HG03378 (cell line): ENCODE data around the gene CPXM2.

ENCODE experiments used
- ATAC-seq: cut with Tn5 transposase; IDR thresholded peaks from one replicate; pipeline ENCODE4 v1.9.1; 2021; ENCODE audit warnings: mild to moderate bottlenecking, moderate library complexity; ENCODE audit not compliant: unreplicated experiment

CPXM2 gene

DNA sequence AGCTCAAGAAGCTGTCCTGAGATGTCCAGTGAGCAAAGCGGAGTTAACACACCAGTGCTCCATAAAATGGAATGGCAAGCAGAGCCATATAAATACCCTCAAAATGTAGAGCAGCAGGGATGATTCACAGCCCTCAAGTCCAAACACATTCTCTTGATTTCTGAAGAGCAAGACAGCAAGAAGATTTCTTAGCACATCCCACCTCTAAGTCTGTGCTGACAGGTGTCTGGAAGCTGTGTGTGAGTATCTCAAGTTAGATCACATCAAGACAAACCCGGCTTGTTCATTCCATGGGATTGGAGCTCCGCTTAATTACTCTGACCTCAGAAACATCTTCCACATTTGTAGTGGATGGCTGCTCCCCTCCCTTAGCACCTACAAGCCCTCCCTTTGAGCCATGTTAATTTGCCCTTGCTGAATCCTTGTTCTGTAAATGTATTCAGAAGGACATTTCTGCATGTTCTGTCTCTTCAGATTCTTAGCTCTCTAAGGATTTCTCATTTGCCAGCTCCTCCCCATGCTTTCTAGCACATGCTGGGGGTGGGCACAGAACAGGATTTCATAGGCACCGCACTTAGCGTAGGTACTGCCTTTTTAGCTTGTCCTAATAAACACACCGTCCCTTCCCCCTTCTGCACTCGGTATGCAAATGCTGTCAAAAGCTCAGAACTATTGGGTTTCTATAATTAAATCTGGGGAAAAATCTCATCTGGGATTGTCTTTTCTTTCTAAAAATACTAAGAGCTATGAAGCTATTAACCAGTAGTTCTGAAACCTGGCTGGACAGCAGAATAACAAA, 112.7 kb downstream of the CPXM2 start:
- no peak for ATAC-seq

DNA sequence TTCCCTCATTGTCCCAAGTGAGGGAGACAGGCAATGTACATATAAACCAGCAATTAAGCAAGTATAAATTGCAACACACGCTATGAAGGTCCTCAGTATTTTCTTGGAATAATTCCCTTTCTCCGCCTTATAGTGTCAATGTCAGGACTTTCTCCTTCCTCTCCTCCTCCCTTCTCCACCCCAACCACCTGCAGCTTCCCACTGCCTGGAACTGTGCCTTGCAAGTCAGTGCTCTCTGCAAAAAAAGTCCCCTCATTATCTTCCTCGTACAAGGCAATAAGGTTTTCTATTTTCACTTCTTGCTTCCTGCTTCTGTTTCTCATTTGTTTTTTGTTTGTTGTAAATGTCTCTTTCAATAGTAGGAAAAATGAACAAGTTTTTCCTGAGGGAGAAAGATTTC, 113.7 kb downstream of the CPXM2 start:
- no peak for ATAC-seq

GRCh38 chr10:123774132-123774742, 117.4 kb downstream of the CPXM2 start:
- no peak for ATAC-seq

DNA sequence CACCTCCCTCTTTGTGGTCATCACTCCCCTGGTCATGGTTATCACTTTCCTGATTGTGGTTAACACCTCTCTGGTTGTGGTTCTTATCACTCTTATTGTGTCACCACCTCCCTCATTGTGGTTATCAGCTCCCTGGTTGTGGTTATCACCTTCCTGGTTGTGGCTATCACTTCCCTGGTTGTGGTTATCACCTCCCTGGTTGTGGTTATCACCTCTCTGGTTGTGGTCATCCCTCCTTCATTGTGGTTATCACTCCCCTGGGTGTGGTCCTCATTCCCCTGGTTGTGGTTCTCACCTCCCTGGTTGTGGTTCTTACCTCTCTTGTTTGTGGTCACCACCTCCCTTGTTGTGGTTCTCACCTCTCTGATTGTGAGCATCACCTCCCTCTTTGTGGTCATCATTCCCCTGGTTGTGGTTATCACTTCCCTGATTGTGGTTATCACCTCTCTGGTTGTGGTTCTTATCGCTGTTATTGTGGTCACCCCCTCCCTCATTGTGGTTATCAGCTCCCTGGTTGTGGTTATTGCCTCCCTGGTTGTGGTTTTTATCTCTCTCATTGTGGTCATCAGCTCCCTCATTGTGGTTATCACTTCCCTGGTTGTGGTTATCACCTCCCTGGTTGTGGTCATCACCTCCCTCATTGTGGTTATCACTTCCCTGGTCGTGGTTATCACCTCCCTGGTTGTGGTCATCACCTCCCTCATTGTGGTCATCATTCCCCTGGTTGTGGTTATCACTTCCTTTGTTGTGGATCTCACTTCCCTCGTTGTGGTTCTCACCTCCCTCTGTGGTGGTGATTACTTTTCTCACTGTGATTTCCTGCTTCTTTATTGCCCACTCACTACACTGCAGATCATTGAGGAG, 118.7 kb downstream of the CPXM2 start:
- no peak for ATAC-seq

GRCh38 chr10:123771877-123772644, 119.5 kb downstream of the CPXM2 start:
- no peak for ATAC-seq

DNA sequence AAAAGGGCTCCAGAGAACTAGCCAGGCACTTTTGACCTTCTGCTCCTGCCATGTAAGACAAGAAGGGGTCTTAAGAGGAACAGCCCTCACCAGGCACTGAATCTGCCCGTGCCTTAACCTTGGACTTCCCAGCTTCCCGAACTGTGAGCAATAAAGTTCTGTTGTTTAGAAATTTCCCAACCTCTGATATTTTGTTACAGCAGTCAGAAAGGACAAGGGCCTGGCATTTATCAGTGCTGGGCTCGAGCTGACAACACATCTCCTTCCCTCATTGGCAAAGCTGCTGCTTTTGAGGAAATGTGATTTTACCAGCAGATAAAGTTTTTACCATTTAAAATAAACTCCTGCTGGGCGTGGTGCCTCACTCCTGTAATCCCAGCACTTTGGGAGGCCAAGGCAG, 122.0 kb downstream of the CPXM2 start:
- no peak for ATAC-seq

- ATAC-seq: no peak
These were observed 124.8 kb downstream of the CPXM2 start for GRCh38 chr10:123766761-123767160.

GRCh38 chr10:123766012-123766411, 125.6 kb downstream of the CPXM2 start:
- ATAC-seq: no peak

DNA sequence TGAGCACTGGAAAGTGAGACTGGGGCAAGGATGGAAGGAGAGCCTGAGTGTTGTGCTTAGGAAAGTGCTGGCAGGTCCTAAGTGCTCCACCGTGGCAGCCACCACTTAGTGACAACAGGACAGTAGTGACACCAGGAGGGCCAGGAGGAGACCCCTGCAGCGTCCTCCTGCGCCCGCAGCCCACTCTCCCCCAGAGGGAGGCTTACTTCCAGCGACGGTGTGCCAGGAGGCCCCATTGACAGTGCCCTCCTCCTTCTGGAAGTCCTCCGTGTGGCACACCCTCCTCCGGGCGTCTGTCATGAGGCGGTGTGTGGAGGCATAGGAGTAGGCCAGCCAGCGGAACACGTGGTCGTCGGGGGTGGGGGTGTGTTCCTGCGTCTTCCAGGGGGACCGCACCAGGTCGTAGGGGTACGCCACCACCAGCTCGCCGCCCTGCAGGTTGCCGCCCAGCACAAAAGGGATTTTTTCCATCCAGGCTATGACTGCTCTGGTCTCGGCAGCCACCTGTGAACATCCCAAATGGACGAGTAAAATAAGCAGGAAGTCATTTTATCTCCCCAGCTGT, 129.9 kb downstream of the CPXM2 start:
- no peak for ATAC-seq

DNA sequence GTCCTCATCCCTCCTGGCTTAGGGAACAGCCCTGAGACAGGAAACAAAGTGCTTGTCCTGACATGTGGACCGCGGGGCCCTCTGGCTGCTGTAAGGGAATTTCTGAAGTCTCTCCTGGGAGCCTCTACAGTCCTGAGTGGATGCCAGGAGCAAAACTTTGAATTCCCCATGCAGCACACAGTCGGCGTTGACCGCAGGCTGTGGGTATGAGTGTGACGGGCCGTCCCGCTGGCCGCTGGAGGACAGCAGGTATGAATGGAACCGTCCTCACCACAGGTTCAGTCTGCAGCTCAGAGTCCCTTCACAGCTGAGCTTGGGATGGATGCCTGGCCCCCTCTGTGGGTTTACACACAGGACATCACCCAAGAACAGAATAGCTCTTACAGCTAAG, 130.6 kb downstream of the CPXM2 start:
- ATAC-seq: no peak

DNA sequence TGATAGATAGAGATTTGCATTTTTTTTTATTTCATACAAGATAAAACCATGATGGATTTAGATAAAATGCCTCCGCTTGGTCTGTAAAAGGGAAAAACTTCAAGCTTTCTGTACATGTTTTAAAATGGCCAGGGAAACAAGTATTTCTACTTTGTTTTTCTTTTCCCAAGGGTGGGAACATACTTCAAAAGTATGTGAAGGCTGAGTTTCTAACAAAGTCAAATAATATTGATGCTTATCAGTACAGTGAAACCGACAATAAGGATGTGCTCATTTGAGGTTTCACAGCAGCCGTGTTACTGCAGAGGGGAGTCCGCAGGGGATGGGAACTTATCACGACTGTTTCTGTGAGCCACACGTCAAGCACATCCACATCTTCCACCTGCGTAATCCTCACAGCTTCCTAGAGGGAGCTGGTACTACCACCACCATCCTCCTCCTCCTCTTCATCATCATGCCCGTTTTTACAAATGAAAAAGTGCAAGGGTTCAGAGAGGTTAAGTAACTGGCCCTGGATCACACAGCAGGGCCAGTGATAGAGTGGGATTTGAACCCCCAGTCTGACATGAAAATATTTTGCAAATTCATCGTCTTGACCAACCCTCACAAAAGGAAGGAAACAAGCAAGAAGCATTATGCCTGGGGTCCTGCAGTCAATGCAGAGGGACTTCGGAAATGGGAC, 131.1 kb downstream of the CPXM2 start:
- ATAC-seq: no peak

DNA sequence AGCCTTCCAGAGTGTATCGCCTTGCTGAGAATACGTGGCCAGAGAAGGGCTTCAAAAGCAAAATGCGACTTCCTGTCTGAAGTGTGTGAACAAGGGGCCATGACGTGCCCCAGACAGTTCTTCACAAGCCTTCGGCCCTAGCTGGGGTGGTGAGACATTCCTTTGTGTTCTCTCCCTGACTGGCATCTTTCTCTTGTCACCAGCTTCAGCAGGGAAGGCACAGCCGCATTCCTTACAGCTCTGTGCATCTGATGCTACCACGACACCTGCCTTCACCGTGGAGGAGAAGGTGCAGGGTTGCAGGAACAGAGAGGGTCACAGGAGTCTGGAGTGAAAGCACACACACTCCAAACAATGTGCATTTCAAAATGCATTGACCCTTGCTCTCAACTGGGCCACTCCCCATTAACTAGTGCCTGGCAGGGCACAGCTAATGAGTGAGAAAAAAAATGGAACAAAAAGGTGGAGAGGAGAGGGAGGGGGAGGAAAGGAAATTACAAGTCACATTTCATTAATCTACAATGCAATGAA, 132.0 kb downstream of the CPXM2 start:
- ATAC-seq: no peak

GRCh38 chr10:123759041-123759440, 132.6 kb downstream of the CPXM2 start:
- no peak for ATAC-seq

DNA sequence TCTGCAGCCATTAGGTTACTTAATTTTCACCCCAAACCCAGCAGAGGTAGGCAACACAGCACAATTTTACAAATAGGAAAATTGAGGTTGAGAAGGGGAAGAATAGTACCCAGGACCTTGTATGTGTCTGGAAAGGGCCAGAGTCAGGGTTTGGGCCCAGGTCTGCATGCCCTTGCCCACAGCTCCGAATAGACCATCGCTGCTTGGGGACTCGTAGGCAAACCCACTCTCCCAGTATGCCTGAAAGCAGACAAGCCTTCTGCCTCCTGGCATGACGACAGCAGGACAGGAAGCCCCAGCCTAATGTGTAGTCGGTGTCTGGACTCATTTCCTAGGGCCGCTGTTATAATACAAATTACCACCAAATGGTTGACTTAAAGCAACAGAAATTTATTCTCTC, 133.8 kb downstream of the CPXM2 start:
- no peak for ATAC-seq

DNA sequence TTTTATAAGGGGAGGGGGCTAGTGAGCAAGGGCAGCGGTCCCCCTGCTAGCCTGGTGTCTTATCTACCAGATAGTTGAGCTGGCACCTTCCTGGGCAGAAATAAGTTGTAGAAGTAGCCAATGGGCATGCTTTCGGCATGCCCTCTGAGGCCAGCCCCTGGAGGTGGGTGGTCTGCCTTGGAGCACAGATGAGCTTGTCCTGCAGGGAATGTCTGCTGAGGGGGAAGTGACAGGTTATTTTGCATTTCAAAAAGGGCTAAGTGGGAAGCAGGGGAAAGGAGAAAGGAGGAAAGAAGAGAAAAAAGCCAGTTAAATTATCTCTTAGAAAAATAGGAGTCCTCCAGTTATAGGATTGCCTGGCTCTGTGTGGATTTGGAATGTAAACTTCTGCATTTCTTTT, 136.5 kb downstream of the CPXM2 start:
- ATAC-seq: no peak

DNA sequence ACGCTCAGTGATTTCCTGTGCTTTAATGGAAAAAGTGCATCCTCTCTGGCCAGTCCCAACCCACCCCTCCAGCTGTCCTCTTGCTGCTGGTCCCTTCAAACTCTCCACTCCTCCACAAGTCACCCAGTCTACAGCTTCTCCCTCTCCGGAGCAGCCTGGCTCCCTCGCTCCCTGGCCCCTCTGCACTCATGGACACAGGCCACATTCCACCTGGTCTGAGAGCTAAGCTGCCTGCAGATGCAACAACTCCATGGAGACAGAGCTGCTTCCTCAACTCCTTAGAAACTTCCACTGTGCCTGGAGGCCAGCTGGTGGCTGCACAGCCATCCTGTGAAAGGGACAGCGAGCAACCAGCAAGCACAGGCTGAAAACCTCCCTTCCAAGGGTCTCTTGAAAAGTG, 137.5 kb downstream of the CPXM2 start:
- ATAC-seq: no peak

DNA sequence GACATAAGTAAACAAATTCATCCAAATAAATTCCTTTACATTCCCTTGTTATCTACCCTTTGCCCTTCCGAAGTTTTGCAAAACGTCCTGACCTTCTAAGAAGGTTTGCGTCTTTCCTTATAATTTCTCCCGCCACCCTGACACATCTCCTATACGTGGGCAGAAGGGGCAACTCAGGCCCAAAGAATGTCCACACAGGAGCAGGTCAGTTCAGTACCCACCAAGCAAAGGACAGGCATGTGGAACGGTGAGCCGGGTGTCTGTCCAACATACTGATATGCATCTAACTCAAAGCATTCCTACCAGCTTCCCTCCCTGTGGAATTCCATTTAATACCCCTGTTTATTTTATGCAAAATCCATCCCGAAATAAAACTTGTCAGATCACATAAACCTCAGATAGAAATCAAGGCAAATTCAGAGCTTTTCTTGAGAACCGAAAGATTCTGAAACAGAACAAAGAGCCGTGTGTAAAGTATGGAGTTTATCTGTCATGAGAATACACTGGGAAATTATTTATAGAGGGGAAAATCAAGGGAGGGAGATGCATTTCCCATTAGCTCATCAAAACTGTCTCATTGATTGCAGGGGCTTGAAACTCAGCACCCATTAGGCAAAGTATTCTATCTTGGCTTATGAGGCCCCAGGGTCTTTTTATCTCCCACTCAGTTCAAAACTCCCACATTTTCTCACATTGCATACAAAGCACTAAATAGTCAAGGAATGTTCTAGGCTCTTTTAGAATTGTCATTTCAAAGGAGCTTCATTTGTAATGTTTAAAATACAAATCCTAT, 140.1 kb downstream of the CPXM2 start:
- ATAC-seq: no peak

- ATAC-seq: no peak
These were observed 140.7 kb downstream of the CPXM2 start for GRCh38 chr10:123750901-123751300.

DNA sequence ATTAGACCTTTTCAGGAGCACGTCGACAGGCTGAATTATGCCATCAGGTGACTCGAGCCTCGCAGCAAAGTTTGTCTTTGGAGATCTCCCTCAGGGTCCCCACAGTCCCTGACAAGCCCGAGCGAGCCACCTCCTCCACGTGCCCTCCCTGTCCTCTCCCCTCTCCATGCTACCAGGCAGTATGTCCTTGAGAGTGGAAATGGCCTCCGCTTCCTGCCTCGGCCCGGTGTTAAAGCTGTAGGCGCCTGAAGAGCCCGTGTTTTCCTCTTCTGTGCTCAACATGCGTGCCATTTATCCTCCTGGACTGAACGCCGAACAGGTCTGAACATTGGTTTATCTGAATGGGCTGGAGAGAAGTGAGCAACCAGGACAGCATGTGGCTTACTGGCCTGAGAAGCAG, 142.9 kb downstream of the CPXM2 start:
- ATAC-seq: no peak
